GM21381 (cell line): ENCODE results near the gene TFF2.

ENCODE experiments used
- ATAC-seq: cut with Tn5 transposase; IDR thresholded peaks from one replicate; pipeline ENCODE4 v1.9.1; 2021; ENCODE audit warnings: mild to moderate bottlenecking, moderate library complexity; ENCODE audit not compliant: unreplicated experiment

Gene TFF2

GRCh38 chr21:42307106-42307505, 43.7 kb downstream of the TFF2 start:
- no peak for ATAC-seq

GRCh38 chr21:42306366-42307035, 44.3 kb downstream of the TFF2 start:
- no peak for ATAC-seq

- no peak for ATAC-seq
Measured at GRCh38 chr21:42305707-42306147, 45.1 kb downstream of the TFF2 start.

GRCh38 chr21:42304556-42305454, 46.0 kb downstream of the TFF2 start:
- ATAC-seq, result no peak

GRCh38 chr21:42303443-42303842, 47.4 kb downstream of the TFF2 start:
- ATAC-seq, result no peak

GRCh38 chr21:42302794-42303193, 48.0 kb downstream of the TFF2 start:
- ATAC-seq, result no peak

GRCh38 chr21:42302076-42302650, 48.6 kb downstream of the TFF2 start:
- ATAC-seq, result no peak

- no peak for ATAC-seq
Measured at GRCh38 chr21:42301371-42302075, 49.3 kb downstream of the TFF2 start.

GRCh38 chr21:42300956-42301355, 49.8 kb downstream of the TFF2 start:
- no peak for ATAC-seq

GRCh38 chr21:42300045-42300583, 50.7 kb downstream of the TFF2 start:
- no peak for ATAC-seq

- ATAC-seq, result no peak
Measured at GRCh38 chr21:42299324-42300044, 51.3 kb downstream of the TFF2 start.

GRCh38 chr21:42298657-42299056, 52.1 kb downstream of the TFF2 start:
- no peak for ATAC-seq

- no peak for ATAC-seq
Measured at GRCh38 chr21:42298237-42298636, 52.6 kb downstream of the TFF2 start.

- no peak for ATAC-seq
Measured at GRCh38 chr21:42297377-42297776, 53.4 kb downstream of the TFF2 start.

GRCh38 chr21:42296501-42296900, 54.3 kb downstream of the TFF2 start:
- ATAC-seq, result no peak
